SU-DHL-6 (cell line): Measurements from ENCODE around the gene ADPGK.

Experiments
- H2AFZ ChIP-seq: fragments of 200-600 bp; sonication (generic); 2 replicates; pipeline ENCODE4 v1.6.1; 2014; ENCODE audit warnings: low read depth, mild to moderate bottlenecking, moderate library complexity, mixed read lengths, antibody characterized with exemption, low read length; ENCODE audit not compliant: severe bottlenecking
- H3F3A ChIP-seq: fragments of 200-600 bp; shearing (Covaris generic); 2 replicates; pipeline ENCODE4 v1.6.0; 2016; ENCODE audit warnings: antibody characterized with exemption, mild to moderate bottlenecking; ENCODE audit not compliant: insufficient read depth
- H3K27ac ChIP-seq: fragments of 200-600 bp; sonication (generic); 2 replicates; pipeline ENCODE4 v1.5.1; 2016; ENCODE audit warnings: low read depth, mild to moderate bottlenecking, low read length, moderate library complexity, mixed read lengths
- H3K27me3 ChIP-seq: fragments of 200-600 bp; sonication (generic), shearing (Covaris generic); 2 replicates; pipeline ENCODE4 v1.6.0; 2014; ENCODE audit warnings: mild to moderate bottlenecking, low read length
- H3K36me3 ChIP-seq: fragments of 200-600 bp; sonication (generic); 2 replicates; pipeline ENCODE4 v1.6.1; 2014; ENCODE audit warnings: mild to moderate bottlenecking, low read length, mixed read lengths
- H3K4me2 ChIP-seq: fragments of 300-600, 200-600 bp; shearing (Covaris generic), sonication (generic); 2 replicates; pipeline ENCODE4 v1.6.0; 2014; ENCODE audit warnings: low read length, low read depth, mild to moderate bottlenecking; ENCODE audit not compliant: poor library complexity, severe bottlenecking
- H3K4me3 ChIP-seq: fragments of 200-600 bp; sonication (generic); 2 replicates; pipeline ENCODE4 v1.5.1; 2014; ENCODE audit warnings: antibody characterized with exemption, low read length, mild to moderate bottlenecking, mixed read lengths; ENCODE audit not compliant: insufficient read depth, poor library complexity, severe bottlenecking
- H3K79me2 ChIP-seq: fragments of 200-600 bp; sonication (generic); 2 replicates; pipeline ENCODE4 v1.6.1; 2014; ENCODE audit warnings: mild to moderate bottlenecking, low read length, moderate library complexity; ENCODE audit not compliant: insufficient read depth
- H3K9ac ChIP-seq: fragments of 200-600 bp; sonication (generic); 2 replicates; pipeline ENCODE4 v1.7.0; 2014; ENCODE audit warnings: mild to moderate bottlenecking, low read length
- H3K9me2 ChIP-seq: fragments of 200-600 bp; sonication (generic); replicated peaks from 2 replicates; pipeline ENCODE4 v1.6.1; 2014; ENCODE audit warnings: low read length; ENCODE audit not compliant: insufficient read depth
- H3K9me3 ChIP-seq: fragments of 200-600 bp; sonication (generic); 2 replicates; pipeline ENCODE4 v1.6.1; 2014; ENCODE audit warnings: low read length, mixed read lengths; ENCODE audit not compliant: insufficient read depth
- H4K20me1 ChIP-seq: fragments of 200-600 bp; sonication (generic); 2 replicates; pipeline ENCODE4 v1.6.1; 2014; ENCODE audit warnings: low read depth, mild to moderate bottlenecking, antibody characterized with exemption, low read length, moderate library complexity, mixed read lengths
- EZH2phosphoT487 ChIP-seq: fragments of 200-600 bp; sonication (generic), shearing (Covaris generic); conservative IDR thresholded peaks from 2 replicates; pipeline ENCODE4 v1.6.1; 2018; ENCODE audit warnings: mild to moderate bottlenecking, antibody characterized with exemption, low read length, moderate library complexity, mixed read lengths
- TF ChIP-seq, protein P1 (sequence below): fragments of 200-600 bp; sonication (generic); IDR thresholded peaks from one replicate; pipeline ENCODE4 v1.5.1; 2017; ENCODE audit warnings: antibody characterized with exemption, mild to moderate bottlenecking, low read length, moderate library complexity; ENCODE audit not compliant: insufficient read depth, poor library complexity, severe bottlenecking

ADPGK gene

DNA sequence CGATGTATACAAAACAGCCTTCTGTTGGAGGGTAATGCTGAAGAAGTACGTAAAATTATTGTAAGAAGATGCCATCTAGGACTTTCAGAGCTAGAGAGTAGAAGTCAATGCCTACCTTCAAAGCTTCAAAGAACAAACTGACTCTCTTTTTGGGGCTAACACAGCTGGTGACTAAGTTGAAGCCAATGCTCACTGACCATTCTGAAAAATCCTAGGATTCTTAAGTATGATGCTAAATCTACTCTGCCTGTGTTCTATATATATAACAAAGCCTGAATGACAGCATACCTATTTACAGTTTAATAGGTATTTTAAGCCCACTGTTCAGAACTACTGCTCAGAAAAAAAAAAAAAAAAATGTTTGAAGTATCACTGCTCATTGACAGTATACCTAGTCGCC is 18.9 kb downstream of the ADPGK start:
- no peaks in the 10 kb centered on the region for H3K9me3 ChIP-seq
- no peaks in the 10 kb centered on the region for H4K20me1 ChIP-seq
- H3K9ac ChIP-seq: no peak overlapping the region
- H3K4me3 ChIP-seq: no peak overlapping the region
- H3K27ac ChIP-seq: no peak overlapping the region
- peaks cover 35% of the 10 kb centered on the region for H3K79me2 ChIP-seq
- no peaks in the 10 kb centered on the region for H3K9me2 ChIP-seq
- H3F3A ChIP-seq: no peaks in the 10 kb centered on the region
- peaks cover 33% of the 10 kb centered on the region for H3K36me3 ChIP-seq
- TF ChIP-seq, protein P1, sequence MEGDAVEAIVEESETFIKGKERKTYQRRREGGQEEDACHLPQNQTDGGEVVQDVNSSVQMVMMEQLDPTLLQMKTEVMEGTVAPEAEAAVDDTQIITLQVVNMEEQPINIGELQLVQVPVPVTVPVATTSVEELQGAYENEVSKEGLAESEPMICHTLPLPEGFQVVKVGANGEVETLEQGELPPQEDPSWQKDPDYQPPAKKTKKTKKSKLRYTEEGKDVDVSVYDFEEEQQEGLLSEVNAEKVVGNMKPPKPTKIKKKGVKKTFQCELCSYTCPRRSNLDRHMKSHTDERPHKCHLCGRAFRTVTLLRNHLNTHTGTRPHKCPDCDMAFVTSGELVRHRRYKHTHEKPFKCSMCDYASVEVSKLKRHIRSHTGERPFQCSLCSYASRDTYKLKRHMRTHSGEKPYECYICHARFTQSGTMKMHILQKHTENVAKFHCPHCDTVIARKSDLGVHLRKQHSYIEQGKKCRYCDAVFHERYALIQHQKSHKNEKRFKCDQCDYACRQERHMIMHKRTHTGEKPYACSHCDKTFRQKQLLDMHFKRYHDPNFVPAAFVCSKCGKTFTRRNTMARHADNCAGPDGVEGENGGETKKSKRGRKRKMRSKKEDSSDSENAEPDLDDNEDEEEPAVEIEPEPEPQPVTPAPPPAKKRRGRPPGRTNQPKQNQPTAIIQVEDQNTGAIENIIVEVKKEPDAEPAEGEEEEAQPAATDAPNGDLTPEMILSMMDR: no peak
- no peak for TF ChIP-seq EZH2phosphoT487
- H3K27me3 ChIP-seq: no peaks in the 10 kb centered on the region
- H3K4me2 ChIP-seq: no peak overlapping the region
- H2AFZ ChIP-seq: no peak overlapping the region

DNA sequence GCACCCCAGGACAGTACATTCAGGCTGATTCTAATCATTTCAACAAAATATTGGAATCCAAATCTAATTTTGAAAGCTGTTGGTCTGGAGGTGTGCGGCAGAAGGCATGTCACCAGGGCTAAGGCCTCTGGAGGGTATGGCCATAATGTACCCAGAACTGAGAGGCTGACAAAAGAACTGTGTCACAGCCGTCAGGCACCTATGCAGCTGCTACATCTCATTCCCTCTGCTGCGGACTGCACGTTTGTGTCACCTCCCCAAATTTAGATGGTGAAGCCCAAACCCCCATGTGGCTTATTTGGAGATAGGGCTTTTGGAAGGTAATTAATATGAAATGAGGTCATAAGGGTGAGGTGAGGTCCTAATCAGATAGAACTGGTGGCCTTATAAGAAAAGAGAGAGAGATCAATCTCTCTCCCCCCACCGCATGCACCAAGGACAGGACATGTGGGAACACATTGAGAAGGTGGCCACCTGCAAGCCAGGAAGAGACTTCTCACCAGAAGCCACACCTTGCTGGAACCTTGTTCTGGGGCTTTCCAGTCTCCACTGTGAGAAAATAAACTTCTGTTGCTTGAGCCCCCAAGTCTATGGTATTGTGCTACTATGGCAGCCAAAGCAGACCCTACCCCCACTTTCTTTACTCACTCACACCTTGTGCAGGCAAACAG is 22.8 kb downstream of the ADPGK start:
- H3K9ac ChIP-seq: no peak overlapping the region
- no peak overlapping the region for H3K27ac ChIP-seq
- H4K20me1 ChIP-seq: no peaks in the 10 kb centered on the region
- H3K4me2 ChIP-seq: no peak overlapping the region
- H3K79me2 ChIP-seq: peaks cover 11% of the 10 kb centered on the region
- H3K4me3 ChIP-seq: no peak overlapping the region
- no peaks in the 10 kb centered on the region for H3K27me3 ChIP-seq
- TF ChIP-seq EZH2phosphoT487: no peak
- TF ChIP-seq, protein P1: no peak
- no peaks in the 10 kb centered on the region for H3F3A ChIP-seq
- peaks cover 8% of the 10 kb centered on the region; the same call in 1 of the 2 replicates for H3K36me3 ChIP-seq
- no peaks in the 10 kb centered on the region for H3K9me3 ChIP-seq
- H2AFZ ChIP-seq: no peak overlapping the region
- no peaks in the 10 kb centered on the region for H3K9me2 ChIP-seq

DNA sequence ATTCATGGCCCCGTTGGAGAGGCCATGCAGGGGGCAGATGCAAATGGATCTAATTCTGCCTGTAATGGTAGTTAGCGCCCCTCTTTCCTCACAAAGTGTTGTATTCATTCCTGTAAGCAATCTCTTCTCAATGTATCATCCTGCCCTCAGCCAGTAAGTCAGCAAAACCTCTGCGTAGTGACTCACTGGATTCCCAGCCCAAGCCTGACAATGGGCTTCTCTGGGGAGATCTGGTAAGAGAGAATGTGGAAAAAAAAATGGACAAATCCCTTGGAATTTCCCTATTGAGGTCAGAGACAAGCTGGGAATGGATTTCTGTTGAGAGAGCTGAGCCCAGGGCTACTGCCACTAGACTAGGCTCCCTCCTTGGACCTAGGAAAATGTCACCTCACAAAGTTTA is 25.4 kb downstream of the ADPGK start:
- Histone ChIP-seq H3F3A (no peaks in the 10 kb centered on the region), H4K20me1 (no peaks in the 10 kb centered on the region), H3K4me3 (no peak overlapping the region), H3K9ac (no peak overlapping the region), H3K9me2 (no peaks in the 10 kb centered on the region), H2AFZ (no peak overlapping the region), H3K27me3 (no peaks in the 10 kb centered on the region), H3K27ac (no peak overlapping the region), H3K79me2 (no peaks in the 10 kb centered on the region; the same call in 1 of the 2 replicates), H3K36me3 (peaks cover 15% of the 10 kb centered on the region), H3K4me2 (no peak overlapping the region), H3K9me3 (no peaks in the 10 kb centered on the region)
- TF ChIP-seq, protein P1: no peak
- TF ChIP-seq EZH2phosphoT487: no peak
